ENCODE measurements around the gene OR5V1.

Gene OR5V1

DNA sequence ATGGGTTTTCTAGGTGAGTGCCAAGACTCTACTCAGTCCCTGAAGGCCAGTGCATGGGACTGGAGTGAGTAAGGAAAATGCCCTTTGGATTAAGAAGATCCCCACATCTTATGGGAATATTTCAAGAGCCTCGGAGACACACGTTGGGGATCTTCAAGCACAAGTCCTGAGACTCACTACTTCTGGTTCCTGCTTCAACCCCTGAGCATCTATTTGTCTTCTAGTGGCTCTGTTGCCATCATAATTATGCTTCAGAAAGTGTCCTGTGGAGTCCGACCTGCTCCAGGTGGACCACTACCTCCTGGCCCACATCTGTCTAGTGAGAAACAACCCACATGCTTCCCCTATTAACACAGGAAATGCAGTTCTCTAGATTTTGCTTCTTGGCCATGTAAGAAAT is at the start of gene OR5V1:
OR5V1 (minus strand) TSS at position 101 of the 400 bp plus-strand sequence. CDS start 12,670 bp downstream, outside the sequence.
- in situ Hi-C loops (cut with HindIII; ENCODE audit: low sequenced_read_pairs): no loop called here
- no peak for DNase-seq (ENCODE audit: low read depth, low spot score)
- TF ChIP-seq, protein P1, sequence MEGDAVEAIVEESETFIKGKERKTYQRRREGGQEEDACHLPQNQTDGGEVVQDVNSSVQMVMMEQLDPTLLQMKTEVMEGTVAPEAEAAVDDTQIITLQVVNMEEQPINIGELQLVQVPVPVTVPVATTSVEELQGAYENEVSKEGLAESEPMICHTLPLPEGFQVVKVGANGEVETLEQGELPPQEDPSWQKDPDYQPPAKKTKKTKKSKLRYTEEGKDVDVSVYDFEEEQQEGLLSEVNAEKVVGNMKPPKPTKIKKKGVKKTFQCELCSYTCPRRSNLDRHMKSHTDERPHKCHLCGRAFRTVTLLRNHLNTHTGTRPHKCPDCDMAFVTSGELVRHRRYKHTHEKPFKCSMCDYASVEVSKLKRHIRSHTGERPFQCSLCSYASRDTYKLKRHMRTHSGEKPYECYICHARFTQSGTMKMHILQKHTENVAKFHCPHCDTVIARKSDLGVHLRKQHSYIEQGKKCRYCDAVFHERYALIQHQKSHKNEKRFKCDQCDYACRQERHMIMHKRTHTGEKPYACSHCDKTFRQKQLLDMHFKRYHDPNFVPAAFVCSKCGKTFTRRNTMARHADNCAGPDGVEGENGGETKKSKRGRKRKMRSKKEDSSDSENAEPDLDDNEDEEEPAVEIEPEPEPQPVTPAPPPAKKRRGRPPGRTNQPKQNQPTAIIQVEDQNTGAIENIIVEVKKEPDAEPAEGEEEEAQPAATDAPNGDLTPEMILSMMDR (IDR thresholded peaks at IDR 0.05; ENCODE audit: low read depth, low read length): no peak

DNA sequence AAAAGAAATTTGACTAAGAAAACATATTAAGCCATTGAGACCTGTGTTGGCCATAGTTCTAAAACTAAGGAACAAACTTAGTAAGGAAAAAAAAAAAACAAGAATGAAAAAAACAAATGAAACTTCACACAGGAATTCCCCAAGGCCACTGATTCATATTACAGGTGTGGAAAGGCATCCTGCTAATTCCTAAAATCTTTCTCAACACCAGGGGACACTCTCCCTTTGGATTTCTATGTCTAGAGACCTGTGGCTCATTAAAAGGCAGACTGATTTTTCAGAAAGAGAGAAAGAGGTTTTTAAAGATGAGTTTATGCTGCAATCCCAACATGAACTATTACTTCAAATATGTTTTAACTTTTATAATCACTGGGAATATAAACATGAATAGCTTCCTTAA is 45.9 kb upstream of the OR5V1 start, which contains the start of gene OR12D1:
OR12D1 (plus strand) TSS at position 341 of the 400 bp plus-strand sequence.
- DNase-seq (ENCODE audit: low read depth, low spot score): no peak
- H3K4me3 ChIP-seq (ENCODE audit: low read depth, low read length): no peak within 1 kb of the TSS
- in situ Hi-C loops (cut with HindIII; ENCODE audit: low sequenced_read_pairs): no loop called here
- TF ChIP-seq, protein P1 (IDR thresholded peaks at IDR 0.05; ENCODE audit: low read depth, low read length): peak; percentile 4

More for the DNA sequence above, at the start of gene OR5V1:
- no peak within 1 kb of the TSS for H3K4me3 ChIP-seq (ENCODE audit: low read depth, low read length)

DNA sequence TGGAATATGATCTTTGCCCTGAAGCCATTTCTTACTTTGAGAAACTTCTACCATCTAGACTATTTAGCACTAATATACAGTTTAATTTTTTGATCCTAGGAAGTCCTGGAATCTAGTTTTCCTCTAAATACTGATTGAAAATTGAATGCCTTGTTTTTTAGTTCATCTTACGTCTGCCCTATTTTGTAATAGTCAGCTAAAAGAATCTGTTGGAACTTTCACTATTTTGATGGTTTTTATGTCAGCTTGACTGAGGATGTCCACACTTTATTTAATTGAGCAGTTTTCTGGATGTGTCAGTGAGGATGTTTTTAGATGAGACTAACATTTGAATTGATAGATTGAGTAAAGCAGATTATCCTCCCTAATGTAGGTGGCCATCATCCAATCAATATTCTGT is 35.1 kb upstream of the OR5V1 start:
- no peak overlapping the region for H3K4me3 ChIP-seq (ENCODE audit: low read depth, low read length)
- TF ChIP-seq, protein P1 (IDR thresholded peaks at IDR 0.05; ENCODE audit: low read depth, low read length): no peak
- in situ Hi-C loops (cut with HindIII; ENCODE audit: low sequenced_read_pairs): no loop called here
- no peak for DNase-seq (ENCODE audit: low read depth, low spot score)

DNA sequence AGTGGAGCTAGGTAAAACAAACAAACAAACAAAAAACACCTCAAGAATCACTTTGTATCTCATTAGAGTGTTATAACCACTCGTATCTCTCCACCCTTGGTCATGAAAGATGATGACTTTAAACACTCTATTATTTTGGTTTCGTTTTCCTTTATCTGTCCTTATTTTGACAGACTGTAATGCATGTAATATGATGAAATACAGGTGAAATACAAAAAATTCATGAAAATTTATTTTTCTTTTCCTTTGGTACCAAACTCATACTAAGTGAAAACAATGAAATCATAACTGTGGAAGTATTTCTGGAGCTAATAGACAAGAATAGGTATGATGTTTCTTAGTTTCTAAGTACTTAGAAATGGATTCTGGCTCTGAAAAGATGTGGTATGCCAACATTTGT is 30.9 kb upstream of the OR5V1 start:
- in situ Hi-C loops (cut with HindIII; ENCODE audit: low sequenced_read_pairs): no loop called here
- DNase-seq (ENCODE audit: low read depth, low spot score): no peak
- TF ChIP-seq, protein P1 (IDR thresholded peaks at IDR 0.05; ENCODE audit: low read depth, low read length): no peak
- no peak overlapping the region for H3K4me3 ChIP-seq (ENCODE audit: low read depth, low read length)

DNA sequence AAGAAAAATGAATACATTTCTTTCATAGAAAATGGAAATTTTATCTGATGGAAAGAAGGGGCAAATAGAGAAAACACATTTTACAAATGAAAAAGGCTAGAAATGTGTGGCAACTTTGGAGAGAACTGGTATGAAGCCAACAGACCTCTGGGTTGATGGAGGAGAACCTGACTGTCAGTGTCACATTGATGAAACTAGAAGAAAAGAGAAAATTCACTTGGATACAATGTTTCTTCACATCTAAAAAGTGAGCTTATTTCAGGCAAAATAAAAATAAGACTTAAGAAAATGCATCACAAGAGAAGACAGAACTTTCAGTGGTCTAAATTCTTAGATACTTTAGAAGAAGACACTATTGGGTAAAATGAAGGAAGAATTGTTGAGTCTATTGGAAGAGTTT is 26.7 kb upstream of the OR5V1 start, which contains the start of gene OR12D2:
OR12D2 (plus strand) TSS at position 301 of the 400 bp plus-strand sequence. CDS start 1,069 bp downstream, outside the sequence.
- TF ChIP-seq, protein P1 (IDR thresholded peaks at IDR 0.05; ENCODE audit: low read depth, low read length): no peak
- H3K4me3 ChIP-seq (ENCODE audit: low read depth, low read length): no peak within 1 kb of the TSS
- DNase-seq (ENCODE audit: low read depth, low spot score): no peak
- in situ Hi-C loops (cut with HindIII; ENCODE audit: low sequenced_read_pairs): no loop called here

DNA sequence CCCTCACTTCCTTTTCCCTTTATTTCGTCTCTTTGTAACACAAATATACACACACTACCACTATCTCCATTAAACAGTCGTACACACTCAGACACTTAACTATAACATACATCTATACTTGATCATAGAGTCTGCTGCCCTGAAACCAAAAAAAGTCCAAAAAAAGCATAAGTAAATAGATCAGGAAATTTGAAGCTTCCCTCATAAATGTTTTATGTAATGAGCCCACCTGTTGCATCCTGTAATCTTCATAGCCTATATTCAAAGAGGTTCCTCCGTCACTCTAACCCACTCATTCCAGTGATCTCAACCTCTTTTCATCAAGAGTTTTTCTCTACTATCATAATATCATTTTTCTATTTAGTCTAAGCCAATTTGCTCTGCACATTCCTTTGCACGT is 19.9 kb upstream of the OR5V1 start:
- DNase-seq (ENCODE audit: low read depth, low spot score): no peak
- H3K4me3 ChIP-seq (ENCODE audit: low read depth, low read length): no peak overlapping the region
- in situ Hi-C loops (cut with HindIII; ENCODE audit: low sequenced_read_pairs): no loop called here
- TF ChIP-seq, protein P1 (IDR thresholded peaks at IDR 0.05; ENCODE audit: low read depth, low read length): no peak

All from astrocyte of the spinal cord (primary cell).